ENCODE results near the gene RNF138.
"Not testable (repeated sequence)": the region's sequence is repeated elsewhere in the genome, so short reads cannot be mapped to it uniquely, and the experiment has no call there.

The RNF138 gene

DNA sequence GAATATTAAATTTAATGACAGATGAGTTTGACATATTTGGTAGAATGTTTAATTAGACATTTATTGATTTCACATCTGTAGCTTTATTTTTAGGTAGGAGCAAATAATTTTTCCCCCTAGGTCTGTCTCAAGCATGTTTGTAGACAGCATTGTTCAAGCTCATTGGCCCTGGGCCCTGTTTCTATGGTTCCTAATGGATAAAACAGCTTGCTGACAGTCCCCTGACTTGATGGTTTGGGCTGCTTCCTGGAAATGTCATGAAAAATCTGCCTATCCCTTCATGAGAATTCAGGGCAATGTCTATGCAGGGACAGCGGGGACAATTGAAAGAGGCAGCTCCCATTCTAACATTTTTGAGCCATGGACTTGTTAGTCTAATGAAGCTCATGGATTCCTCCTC is 83.6 kb downstream of the RNF138 start:
- DNase-seq (ENCODE audit: low read depth), result no peak

DNA sequence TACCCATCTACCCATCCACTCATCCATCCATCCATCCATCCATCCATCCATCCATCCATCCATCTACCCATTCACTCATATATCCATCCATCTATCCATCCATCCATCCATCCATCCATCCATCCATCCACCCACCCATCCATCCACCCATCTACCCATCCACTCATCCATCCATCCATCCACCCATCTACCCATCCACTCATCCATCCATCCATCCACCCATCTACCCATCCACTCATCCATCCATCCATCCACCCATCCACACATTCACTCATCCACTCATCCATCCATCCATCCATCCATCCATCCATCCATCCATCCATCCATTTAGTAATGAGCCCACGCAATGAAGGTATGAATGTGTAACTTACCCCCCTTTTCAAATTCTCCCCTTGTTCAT is 85.1 kb downstream of the RNF138 start:
- not testable (repeated sequence) for DNase-seq (ENCODE audit: low read depth)

DNA sequence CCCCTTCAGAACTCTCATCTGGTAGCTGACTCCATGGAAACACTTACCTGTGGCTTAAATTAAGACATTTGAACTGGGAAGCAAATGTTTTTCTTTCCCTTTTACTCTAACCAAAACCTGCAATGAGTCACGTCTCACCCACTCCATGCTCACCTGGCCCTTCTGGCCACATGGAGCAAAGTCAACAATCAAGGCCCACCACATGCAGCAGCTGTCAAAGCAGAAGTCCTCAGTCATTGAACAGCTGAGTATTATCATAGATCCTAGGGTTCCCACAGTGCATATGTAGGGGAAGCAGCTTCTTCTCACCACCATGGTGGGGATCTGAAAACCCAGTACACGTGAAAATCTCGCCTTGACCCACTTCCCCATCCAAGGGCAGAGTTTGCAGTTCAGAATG is 85.9 kb downstream of the RNF138 start:
- no peak for DNase-seq (ENCODE audit: low read depth)
